Stimulated activated CD4-positive, alpha-beta T cell treated with anti-CD3 and anti-CD28 coated beads, Interleukin-2, amount 100 ng/mL, for 4 hours (primary cell): ENCODE data around the gene FHIT.

Experiments
- DNase-seq: peaks from one replicate; pipeline ENCODE4 v3.0.0-alpha.2; 2020; ENCODE audit warnings: low read depth

FHIT gene

DNA sequence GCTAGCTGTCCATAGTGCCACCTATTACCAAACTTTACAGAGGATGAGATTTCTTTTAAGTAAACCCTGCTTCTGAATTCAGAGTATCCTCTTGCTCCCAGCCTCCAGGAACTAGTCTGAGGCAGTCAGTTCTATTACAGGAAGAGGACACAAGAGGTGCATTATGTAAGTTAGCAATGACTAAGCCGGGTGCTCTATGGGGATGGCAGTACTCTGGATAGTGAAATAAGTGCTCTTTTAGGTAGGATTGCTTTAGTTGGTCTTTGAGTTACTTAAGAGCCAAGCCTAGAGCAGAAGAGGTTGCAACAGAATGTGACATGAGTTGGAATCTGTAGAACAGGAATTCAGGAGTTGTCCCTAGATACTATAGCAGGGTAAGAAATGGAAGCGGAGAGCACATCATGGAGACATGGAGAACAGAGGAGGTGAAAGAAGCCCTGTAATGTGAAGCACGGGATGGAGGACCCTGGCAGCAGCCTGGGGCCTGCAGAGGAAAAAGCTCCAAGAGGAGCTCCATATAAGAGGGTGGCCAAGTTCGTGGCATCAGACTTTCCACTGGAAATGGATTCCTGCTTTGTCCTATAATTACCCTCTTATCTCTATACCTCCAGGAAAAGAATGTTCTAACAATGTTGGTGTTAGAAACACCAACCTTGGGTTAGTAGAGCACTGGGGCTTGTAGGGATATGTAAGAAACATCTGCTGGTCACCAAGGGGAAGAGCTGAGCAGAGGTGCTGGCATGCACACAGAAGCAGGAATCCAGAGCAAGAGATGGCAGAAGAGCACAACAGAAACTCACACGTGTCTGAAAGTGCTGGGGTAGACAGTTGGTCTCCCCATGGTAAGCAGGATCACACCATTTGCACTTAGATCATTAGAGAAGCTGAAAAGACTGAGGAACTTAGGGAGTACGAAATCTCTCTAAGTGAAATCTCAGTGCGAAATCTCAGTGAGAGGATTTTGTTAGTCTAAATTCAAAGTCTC, 851.1 kb downstream of the FHIT start:
- no peak for DNase-seq

DNA sequence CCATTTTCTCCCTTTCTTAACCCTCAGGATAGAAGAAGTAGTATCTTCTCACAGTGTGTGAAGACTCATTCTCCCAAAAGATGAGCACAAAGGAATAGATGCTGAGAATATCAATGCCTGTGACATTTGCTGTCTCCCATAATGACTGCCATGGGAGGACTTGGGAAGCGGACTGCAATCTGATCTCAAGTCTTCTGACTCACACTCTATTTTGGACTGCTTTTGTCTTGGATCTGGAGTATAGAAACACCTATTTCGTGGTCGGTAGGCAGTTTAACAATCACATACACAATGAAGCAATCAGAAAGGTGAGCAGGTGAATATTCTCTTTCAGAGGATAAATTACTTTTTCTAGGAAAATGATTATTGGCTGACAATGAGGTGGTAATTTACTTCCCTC, 852.0 kb downstream of the FHIT start:
- DNase-seq, result no peak

DNA sequence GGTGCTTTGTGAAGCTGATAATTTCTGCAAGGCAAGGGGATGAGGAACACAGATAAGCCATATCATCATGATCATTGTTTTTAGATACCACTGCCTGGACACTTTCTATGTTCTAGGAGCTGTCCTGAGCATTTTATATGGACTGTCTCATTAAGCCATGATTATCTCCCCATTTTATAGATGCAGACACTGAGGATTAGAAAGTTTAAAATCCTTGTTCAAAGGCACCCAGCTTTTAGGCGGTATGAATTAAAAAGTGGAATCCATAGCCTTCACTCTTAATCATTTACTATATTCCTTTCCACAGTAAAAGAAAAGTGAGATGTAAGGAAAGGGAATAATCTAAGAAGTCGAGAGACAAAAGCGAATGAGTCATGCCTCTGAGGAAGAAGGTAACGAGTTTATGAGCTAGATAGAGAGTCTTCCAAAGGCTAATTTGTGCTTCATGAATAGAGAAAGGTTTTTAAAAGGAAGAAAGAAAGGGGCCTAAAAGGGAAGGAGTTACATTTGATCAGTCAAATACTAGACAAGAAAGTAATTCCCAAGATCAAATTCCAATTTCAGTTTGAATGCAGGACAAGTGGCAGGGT, 856.0 kb downstream of the FHIT start:
- DNase-seq, result no peak

DNA sequence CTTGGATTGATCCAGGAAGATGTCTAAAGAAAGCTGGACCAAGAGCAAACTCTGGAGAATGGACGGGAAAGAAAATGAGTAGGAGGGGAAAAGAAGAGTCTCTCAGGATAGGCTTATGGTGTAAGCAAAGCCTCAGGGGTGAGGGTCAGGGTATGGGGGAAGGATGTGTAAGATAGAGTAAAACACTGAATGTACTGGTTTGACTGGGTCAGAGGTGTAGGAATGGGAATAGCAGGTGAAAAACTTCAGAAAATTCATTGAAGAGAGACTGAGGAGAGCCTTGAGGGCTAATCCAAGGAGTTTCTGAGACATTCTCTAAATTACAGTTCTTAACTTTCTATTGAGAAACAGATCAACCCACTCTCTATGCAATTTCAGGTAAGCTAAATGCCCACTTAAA, 857.3 kb downstream of the FHIT start:
- no peak for DNase-seq

DNA sequence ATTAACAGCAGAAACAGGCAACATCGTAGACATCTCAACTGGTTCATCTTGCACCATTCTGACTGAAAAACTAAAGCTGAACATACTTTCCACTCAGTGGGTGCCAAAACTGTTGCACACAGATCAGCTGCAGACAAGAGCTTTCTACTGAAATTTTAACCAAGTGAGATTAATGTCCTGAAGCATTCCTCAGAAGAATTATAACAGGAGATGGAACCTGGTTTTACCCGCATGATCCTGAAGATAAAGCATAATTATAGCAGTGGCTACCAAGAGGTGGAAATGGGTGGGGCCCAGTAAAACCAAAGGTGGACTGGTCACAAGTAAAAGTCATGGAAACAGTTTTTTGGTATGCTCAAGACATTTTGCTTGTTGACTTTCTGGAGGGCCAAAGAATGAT, 858.8 kb downstream of the FHIT start:
- DNase-seq, result no peak

DNA sequence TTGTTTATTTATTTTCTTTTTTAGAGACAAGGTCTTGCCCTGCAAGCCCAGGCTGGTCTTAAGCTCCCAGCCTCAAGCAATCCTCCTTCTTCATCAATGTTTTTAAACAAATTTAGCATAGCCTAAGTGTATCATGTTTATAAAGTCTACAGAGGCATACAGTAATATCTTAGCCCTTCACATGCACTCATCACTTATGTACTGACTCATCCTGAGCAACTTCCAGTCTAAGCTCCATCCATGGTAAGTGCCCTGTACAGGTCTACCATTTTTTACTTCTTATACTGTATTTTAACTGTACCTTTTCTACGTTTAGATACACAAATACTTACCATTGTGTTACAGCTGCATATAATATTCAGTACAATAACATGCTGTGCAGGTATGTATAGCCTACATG, 860.0 kb downstream of the FHIT start:
- no peak for DNase-seq

DNA sequence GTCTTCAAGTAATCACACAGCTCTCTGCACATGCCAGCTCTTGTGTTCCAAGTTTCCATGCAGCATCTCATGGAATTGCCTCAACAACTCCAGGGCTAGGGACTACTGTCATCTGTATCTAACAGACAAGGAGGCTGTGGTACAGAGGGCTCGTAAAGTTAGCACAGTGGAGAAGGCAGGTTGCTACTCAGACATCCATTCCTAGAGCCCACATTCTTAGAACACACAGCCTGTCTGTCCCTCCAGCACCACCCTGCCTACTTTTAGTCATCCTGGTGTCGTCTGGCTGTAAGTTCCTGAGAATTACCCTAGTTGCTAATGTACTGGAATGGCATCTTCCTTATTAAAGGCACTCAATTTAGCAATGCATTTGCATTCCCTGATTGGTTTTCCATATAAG, 862.5 kb downstream of the FHIT start:
- no peak for DNase-seq

DNA sequence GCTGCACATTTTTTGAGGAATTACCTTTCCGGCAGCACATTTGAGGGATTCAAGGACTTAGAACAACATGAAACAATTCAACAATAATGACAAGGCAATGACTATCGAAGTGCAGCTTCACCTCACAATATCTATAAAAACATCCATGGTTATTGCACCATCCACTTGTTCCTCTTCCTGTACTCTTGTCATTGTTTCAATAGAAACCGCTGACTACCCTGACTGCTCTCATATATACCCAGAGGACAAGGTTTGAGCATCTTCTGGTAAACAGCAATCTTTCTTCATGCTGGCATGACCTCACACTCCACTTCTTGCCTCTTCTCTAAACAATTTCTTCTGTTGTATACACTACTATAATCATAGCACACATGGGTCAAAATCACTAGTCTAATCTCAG, 864.9 kb downstream of the FHIT start:
- DNase-seq, result no peak

DNA sequence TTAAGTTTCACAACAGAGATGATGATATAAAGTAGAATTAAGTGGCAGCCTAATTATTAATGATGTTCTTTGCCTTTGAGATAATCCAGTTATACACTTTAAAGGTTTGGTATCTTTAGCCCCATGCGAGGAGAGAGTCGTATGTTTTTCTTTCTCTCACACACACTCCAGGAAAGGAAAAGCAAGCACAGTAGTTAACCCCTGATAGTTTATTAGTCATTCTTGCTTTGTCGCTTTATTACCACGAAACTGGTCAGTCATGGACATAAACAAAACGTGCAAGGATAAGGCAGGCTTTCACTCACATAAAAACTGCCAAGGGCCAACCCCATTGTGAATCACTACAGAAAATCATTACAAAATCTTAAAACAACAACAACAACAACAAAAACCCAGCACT, 866.9 kb downstream of the FHIT start:
- DNase-seq, result no peak

DNA sequence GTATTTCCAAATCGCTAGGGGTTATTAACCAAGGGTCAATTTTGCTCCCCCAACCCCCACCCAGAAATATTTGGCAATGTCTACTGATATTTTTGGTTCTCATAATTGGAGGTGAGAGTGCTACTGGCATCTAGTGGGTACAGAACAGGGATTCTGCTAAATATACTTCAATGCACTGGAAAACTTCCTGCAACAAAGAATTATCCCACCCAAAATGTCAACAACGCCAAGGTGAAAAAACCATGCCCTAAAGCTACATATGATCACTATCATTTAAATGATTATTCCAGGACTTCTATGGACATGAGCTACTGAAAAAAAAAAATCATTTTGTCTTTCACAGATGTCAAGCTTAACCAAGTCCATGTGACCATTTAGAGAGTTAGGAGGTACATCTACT, 867.9 kb downstream of the FHIT start:
- no peak for DNase-seq

DNA sequence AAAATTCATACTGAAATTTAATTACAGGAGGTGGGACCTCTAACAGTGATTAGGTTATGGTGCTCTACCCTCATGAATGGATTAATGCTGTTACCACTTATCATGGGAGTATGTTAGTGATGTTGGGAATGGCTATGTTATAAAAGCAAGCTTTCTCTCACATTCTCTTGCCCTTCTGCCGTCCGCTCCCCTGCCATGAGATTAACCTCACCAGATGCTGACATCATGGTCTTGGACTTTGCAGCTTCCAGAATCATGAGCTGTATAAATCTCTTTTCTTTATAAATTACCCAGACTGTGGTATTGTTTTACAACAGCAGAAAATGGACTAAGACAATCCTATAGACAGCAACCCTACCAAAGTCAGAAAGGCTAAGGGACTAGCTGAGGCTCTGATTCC, 884.8 kb downstream of the FHIT start:
- no peak for DNase-seq

DNA sequence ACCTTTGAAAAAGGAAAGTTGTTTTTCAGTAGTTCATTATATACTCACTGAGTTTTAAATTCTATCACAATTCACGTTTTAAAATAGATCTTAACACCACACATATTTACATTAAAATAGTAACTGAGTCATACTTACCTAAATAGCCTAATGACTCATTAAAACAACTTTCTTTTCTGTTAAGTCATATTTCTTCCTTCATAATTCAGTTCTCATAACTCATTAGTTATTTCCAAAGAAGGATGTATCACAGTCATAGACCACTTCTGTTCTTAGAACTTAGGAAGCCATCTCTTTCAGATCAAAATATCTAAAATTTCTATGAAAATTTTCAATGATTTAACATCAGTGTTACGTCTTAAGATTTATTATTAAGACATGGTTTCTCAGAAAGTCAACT, 885.9 kb downstream of the FHIT start:
- DNase-seq, result no peak

DNA sequence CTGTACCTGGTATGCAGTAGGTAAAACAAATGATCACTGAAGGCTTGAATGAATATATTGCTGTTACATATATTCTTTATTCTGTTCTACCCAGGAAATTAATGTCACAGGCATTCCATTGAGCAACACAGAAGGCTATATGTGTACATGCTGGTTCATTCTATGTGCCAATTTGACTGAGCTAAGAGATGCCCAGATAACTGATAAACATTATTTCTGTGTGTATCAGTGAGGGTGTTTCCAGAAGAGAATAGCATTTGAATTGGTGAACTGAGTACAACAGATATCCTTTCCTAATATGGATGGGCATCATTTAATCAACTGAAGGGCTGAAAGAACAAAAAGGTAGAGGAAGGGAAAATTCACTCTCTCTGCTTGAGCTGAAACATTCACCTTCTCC, 886.8 kb downstream of the FHIT start:
- DNase-seq, result no peak

DNA sequence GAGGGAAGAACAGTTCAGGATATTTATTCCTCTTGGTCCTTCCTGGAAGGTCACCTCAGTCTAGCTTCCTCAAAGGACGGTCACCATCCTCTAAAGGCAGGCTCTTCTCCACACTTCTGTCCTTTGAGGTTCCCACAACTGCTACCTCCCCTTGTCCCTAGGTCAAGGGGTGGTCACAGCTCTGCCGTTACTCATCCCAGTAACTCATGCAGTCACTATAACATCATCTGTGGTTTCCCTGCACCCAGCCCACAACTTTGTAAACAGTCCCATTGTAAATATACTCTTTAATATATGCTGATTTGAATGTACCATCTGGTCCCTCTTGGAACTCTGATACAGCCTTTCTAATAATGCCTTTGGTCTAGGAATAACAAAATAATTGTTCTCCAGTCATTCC, 887.4 kb downstream of the FHIT start:
- DNase-seq, result no peak

DNA sequence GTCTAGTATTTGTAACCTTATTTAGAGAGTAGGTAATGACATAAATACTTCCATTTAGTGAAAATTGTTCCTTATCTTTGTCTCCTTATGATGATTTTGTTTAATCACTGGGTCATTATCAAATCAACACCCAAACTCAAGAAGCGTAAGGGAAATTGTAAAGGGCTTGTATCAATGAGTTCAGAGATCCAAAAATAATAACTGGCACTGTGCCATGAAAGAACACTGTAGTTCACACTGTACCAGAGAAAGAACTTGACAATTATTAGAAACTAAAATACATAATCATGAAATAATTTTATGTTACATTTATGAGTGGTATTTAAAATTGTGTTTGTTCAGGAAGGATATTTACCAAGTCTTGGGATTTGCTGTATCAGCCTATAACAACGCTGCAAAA, 895.4 kb downstream of the FHIT start:
- DNase-seq, result no peak

DNA sequence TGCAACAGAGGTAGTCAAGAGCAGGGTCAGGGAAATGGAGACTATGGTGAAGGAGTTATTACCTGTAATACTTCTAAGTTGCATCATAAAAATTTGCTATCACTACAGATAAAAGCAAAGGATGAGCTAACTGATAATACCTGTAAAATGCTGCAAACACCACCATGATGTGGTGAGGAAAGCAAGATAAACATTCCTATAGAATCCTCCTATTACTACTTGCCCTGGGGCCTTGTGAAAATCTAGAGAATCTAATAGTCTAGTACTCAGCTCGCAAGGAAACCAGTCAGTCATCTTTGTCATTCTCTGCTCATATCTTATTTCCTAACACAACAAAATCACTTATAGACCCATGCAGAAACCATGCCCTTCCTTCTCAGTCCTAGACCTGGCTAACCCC, 899.8 kb downstream of the FHIT start:
- DNase-seq, result no peak

DNA sequence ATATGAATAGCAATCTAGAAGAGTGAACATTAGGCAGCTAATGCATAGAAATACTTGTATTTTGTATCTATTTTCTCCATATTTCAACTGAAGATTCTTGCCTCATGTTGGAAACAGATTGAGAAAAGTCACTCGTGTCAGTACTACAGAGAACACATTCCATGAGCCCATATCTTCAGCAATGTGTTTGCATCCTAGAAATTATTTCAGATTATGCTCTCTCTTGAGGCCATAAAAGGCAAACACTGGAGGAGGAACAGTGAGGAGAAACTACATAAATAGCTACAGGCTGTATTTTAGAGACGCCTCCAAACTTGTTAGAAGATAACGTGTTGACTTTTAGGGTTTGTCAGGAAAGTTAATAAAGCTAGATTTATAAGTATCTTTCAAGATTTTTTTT, 906.9 kb downstream of the FHIT start:
- DNase-seq, result no peak

DNA sequence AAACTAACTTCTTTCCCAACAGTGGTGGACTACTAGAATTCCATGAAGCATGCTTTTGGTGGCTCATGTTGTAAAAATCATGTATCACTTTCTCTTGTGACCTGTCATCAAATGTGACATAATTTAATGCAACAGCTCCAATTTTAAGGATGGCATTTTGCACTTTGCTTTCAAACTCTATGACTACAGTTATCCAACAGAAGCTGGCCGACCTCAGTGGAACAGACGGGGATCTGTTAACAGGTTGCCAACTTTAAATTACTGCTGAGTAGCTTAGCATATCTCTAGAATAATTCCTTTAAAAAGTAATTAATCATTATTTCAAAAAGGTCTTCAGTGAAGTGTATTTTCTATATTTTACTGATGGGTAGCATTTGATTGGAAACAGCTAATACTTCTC, 907.4 kb downstream of the FHIT start:
- DNase-seq, result no peak

DNA sequence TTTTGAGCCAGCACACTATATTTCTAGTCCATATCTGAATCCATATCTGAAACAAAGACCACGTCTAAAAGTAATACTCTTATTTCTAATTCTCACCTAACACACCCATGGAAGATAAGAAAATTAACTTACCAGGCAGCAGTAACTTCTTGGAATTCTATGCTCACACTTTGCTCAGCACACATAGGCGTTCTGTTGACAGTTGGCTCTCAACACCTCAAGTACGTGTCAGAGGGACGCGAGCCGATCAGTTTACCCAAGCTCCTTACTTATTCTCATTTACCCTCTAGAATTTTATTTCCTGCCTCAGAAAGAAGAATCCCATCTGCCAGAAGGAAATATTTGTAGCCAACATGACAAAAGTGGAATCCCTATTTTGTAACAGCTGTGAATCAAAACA, 911.9 kb downstream of the FHIT start:
- no peak for DNase-seq

DNA sequence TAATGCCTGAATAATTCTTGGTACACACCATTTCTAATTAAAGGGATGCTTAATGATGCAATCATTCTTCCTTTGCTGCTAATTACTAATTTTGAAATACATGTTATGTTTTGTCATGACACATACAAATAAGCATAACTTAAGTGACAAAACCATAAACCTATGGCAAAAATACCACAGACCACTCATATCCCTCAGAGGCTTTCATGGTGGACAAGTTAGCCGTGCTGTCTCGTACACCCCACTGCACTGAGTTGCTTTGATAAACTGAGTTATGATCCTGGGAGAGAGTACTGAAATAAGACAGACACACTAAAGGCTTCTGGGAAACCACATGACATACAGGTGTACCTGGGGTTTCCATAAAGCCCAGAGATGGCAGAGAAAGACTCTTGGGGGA, 913.8 kb downstream of the FHIT start:
- DNase-seq, result no peak

DNA sequence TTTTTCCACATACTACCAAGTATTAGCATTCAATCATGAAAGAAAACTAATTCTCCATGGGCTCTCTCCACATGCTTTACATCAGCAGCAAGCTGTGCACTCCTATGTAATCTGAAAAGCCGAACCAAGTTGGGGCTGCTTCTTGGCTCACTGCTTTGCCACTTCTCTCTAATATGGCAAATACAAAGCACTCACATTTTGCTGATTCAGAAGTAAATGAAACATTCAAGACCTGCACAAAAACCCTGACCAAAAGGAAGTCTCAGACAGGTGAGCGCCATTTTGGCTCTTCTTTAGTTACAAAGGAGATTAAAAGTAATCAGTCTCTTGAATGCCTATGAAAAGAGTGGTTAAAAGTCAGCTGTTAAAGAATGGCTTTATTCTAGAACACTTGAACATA, 915.2 kb downstream of the FHIT start:
- DNase-seq, result no peak

DNA sequence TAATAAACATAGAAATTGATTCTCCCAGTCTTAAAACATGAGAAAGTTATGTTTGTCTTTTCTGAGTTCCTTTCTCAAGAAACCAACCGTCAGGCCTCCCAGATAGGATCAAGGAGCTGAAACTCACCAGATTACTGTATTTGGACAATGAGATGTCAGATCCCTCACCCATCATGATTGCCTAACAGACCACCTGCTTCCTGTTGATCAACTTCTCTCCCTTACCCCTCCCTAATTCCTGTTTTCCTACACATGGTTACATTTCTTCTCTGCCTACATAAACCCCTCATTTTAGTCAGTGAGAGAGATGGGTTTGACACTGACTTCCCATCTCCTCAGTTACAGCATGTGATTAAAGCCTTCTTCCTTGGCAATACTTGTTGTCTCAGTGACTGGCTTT, 917.5 kb downstream of the FHIT start:
- no peak for DNase-seq

DNA sequence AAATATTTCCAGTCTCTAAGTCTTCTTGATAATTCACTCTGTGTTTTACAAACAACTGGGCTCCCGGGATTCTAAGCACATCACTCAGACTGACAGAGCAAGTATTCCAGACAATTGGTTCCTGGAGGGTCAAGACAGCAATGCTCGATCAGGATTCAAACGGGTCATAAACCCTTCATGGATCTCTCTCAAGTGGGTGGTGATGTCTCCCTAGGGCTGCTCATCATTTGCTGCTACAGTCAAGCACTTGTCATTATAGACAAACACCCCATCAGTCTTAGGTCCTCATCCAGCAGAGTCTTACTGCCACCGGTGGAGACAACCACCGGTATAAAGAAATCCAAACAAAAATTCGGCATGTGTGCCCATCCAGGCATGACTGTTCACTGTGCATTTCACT, 921.1 kb downstream of the FHIT start:
- no peak for DNase-seq

DNA sequence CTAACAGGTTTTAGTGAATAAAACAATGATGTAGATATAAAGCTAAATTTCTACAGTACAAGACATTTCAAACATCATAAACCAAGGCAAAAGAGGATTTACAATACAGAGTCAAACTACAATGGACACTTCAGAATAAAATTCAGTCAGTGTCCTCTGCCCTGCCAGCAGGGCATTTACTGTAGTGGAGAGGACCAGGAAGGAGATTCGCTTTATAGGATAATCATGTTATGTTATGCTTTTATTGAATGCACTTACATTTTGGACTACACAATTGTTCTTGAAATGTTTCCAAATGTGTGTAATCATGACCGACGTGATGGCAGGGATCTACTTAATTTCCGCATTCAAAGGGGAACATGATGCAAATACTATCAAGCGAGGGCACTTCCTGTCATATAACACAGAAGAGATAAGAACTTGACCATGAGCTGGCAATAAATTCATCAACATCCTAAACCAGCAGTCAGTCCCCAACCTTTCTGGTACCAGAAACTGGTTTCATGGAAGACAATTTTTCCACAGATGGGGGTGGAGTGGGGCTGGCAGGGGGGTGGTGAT, 925.6 kb downstream of the FHIT start:
- DNase-seq, result no peak
